Stimulated activated CD8-positive, alpha-beta memory T cell treated with anti-CD3 and anti-CD28 coated beads, Interleukin-12 subunit alpha, Interleukin-12 subunit beta, amount 100 ng/mL, for 1 hour (primary cell): ENCODE results near the gene GOLGA6L24.
"Not testable (repeated sequence)": the region's sequence is repeated elsewhere in the genome, so short reads cannot be mapped to it uniquely, and the experiment has no call there.

ENCODE experiments used
- DNase-seq: peaks from one replicate; pipeline ENCODE4 v3.0.0-alpha.2; 2020; ENCODE audit warnings: low read depth

Gene GOLGA6L24, protein sequence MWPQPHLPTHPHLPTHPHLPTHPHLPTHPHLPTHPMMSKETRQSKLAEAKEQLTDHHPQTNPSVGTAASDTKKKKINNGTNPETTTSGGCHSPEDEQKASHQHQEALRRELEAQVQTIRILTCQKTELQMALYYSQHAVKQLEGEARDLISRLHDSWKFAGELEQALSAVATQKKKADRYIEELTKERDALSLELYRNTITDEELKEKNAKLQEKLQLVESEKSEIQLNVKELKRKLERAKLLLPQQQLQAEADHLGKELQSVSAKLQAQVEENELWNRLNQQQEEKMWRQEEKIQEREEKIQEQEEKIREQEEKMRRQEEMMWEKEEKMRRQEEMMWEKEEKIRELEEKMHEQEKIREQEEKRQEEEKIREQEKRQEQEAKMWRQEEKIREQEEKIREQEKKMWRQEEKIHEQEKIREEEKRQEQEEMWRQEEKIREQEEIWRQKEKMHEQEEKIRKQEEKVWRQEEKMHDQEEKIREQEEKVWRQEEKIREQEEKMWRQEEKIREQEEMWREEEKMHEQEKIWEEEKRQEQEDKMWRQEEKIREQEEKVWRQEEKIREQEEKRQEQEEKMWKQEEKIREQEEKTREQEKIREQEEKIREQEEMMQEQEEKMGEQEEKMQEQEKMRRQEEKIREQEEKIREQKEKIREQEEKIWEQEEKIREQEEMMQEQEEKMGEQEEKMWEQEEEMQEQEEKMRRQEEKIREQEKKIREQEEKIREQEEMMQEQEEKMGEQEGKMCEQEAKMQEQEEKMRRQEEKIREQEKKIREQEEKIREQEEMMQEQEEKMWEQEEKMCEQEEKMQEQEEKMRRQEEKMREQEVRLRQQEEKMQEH

DNA sequence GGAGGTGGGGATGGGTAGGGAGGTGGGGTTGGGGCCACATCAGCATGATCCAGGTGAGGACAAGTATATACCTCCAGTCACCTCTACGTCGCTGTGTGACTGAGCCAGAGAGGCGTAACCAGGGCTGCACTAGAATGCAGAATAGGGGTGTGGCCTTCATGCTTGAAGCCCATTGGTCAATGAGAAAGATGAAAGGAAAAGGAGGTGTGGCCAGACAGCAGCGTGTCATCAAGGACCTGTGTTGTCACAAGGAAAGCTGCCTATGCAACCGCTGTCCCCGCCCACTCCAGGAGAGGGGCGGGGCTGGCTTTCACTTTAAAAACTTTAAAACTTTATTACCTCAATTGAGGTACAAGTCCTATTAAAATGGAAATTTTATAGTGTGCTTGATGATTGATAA lies at the start of gene GOLGA6L24:
TSS of gene GOLGA6L24 (minus strand) at position 101 of the 400 bp plus-strand sequence. CDS start at position 40, 61 bp downstream.
- not testable (repeated sequence) for DNase-seq

- not testable (repeated sequence) for DNase-seq
These were observed 45.0 kb upstream of the GOLGA6L24 start for GRCh38 chr15:28402774-28403435.

DNA sequence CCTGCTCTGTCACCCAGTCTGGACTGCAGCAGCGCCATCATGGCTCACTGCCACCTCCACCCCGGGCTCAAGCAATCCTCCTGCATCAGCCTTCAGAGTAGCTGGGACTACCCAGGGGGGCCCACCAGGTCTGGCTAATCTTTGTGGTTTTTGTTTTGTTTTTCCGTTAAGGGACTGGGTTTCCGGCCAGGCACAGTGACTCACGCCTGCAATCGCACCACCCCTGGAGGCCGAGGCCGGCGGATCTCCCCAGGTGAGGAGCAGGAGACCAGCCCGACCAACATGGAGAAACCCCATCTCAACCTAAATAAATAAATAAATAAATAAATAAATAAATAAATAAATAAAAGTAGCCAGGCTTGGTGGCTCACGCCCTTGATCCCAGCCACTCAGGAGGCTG lies 38.1 kb upstream of the GOLGA6L24 start:
- DNase-seq = not testable (repeated sequence)

DNA sequence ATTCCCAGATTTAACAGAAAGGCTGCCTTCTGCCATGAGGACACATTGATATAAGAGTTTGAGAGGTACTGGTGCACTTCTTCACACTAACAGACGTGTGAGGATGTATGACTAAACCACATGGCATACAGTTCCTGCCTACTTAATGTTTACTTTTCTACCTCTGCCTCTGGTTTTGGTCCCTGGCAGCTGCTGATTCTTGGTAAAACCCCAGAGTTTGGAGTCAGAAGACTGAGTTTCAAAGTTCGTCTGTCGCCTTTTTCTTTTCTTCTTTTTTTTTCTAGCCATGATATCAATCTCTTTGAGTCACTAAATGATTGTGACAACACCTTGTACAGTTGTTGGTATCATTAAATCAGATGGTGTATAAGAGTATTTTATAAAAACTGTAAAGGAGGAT lies 22.2 kb upstream of the GOLGA6L24 start:
- not testable (repeated sequence) for DNase-seq

- not testable (repeated sequence) for DNase-seq
These were observed 20.5 kb upstream of the GOLGA6L24 start, which contains the start of gene GOLGA8F for GRCh38 chr15:28378364-28378763. TSS of gene GOLGA8F (plus strand) at chr15:28378664. CDS start at chr15:28378762, 98 bp downstream.

DNA sequence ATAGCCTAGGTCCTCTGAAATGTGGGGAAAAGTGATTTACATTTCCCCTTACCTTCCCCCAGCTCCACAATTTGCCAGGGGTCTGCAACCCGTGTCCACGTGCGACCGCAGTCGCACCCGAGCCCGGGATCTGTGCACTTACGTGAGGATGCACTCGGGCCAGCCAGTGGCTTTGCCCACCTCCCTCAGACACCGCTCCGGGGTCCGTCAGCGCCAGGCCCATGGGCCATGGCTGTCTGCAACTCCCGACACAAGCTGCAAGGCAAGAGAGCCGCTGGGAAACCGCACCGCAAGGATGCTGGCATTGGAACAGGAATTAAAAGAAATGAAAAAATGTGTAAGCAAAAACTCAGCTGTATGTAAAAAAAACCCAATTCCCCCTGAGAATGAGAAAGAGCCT lies 7.6 kb upstream of the GOLGA6L24 start:
- not testable (repeated sequence) for DNase-seq

- DNase-seq = not testable (repeated sequence)
These were observed 35.7 kb downstream of the GOLGA6L24 start, which contains the start of gene HERC2 for GRCh38 chr15:28322129-28322588. TSS of gene HERC2 (minus strand) at chr15:28322179. CDS start at chr15:28321433, 746 bp downstream.

DNA sequence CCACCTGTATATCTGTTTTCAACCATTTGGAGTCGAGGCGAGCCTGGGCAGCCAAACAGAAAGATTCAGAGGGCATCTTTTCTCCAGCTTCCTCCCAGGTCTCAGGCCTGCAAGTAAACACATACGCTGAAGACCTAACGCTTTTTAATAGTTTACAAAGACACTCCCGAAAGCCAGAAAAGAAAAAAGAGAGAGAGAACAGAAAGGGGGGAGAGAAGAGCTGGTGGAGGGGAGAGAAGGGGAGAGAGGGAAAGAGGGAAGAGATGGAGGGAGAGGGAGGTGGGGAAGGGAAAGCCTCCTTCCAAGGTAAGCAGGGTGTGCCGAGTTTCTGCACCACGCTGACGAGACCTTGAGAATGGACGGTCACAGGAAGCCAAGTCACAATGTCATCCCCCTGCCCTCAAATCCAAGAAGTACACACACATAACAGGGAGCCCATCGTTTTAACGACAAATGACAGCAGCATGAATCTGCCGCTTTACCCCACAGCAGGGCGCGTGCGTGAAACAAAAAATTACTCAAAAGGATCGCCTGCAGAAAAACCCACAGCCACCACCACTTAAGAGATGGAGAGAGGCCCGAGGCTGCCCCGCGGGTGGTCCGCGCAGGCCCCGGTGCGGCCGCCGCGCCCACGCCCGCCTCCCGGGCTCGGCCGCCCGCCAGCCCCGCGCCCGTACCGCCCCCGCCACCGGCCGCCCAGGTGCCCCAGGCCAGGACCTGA lies 36.4 kb downstream of the GOLGA6L24 start:
- DNase-seq = not testable (repeated sequence)

- not testable (repeated sequence) for DNase-seq
These were observed 38.2 kb downstream of the GOLGA6L24 start for GRCh38 chr15:28319725-28320124.

- DNase-seq = not testable (repeated sequence)
These were observed 39.1 kb downstream of the GOLGA6L24 start for GRCh38 chr15:28318828-28319227.

- DNase-seq = not testable (repeated sequence)
These were observed 39.8 kb downstream of the GOLGA6L24 start for GRCh38 chr15:28318122-28318521.

DNA sequence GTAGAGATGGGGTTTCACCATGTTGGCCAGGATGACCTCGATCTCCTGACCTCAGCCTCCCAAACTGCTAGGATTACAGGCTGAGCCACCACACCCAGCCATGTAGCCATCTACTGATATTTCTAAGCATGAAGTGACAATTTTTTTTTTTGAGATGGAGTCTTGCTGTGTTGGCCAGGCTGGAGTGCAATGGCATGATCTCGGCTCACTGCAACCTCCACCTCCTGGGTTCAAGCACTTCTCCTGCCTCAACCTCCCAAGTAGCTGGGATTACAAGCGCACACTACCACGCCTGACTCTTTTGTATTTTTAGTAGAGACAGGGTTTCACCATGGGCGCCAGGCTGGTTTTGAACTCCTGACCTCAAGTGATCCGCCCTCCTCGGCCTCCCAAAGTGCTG lies 40.9 kb downstream of the GOLGA6L24 start:
- not testable (repeated sequence) for DNase-seq

DNA sequence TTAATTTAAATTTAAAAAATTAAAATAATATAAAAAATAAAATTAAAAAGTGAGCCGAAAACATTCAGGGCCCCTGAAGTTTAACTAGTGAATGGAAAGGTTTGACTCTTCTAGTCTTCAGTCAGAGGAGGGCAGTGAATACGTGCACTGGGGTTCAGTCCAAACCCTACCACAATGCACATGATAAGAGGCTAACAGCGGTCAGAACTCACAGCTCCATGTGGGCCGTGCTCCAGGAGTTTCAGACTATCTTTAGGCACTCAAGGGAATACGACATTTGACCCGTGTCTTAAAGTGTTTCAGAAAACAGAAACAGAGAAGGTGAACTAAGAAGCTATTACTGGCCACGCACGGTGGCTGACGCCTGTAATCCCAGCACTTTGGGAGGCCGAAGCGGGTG lies 47.4 kb downstream of the GOLGA6L24 start:
- DNase-seq = not testable (repeated sequence)

DNA sequence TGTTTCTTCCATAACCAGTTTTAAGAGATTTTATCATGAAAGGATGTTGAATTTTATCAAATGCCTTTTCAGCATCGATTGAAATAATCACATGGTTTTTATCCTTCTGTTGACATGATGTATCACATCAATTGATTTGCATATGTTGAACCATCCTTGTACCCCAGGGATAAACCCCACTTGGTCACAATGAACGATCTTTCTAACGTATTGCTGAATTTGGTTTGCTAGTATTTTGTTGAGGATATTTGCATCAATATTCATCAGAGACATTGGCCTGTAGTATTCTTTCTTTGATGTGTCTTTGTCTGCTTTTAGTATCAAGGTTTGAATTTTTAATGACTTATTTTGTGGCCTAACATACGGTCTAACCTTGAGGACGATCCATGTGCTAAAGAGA lies 49.2 kb downstream of the GOLGA6L24 start:
- DNase-seq = not testable (repeated sequence)
